D341Med (cell line): Measurements from ENCODE around the gene PPRC1.

Experiments used
- DNase-seq: peaks from one replicate; pipeline ENCODE4 v3.0.0; 2012; ENCODE audit warnings: low spot score

Gene PPRC1

GRCh38 chr10:102195296-102195870, 62.5 kb downstream of the PPRC1 start:
- no peak for DNase-seq

- no peak for DNase-seq
Observed at GRCh38 chr10:102196893-102197292, 64.1 kb downstream of the PPRC1 start.

GRCh38 chr10:102198027-102198426, 65.2 kb downstream of the PPRC1 start:
- no peak for DNase-seq
